Esophagus squamous epithelium (tissue), 5 donors: ENCODE results near the gene PLA2R1. TPM values are rescaled to one million over a fixed set of nuclear protein-coding genes. Genes with fewer than 3 reads are reported as not detected.

ENCODE experiments used
- DNase-seq: peaks from one replicate; lab custom pipeline; 2025; lab: John Stamatoyannopoulos, UW
- H3K27ac ChIP-seq, 4 donors: fragments of 200-600 bp; sonication (generic); one replicate each; pipeline ENCODE4 v1.5.1; 2016 to 2019; ENCODE audit warnings: mild to moderate bottlenecking in 1 of 4
- H3K27me3 ChIP-seq, 4 donors: fragments of 200-600 bp; sonication (generic); 1 replicate in 3 of 4; 2 replicates in 1 of 4; pipeline versions ENCODE4 v1.5.1 to v1.6.0; 2017 to 2021; ENCODE audit warnings: antibody characterized with exemption in 1 of 4
- H3K36me3 ChIP-seq, 3 donors: fragments of 200-600 bp; sonication (generic); one replicate each; pipeline ENCODE4 v1.5.1; 2016 to 2019
- H3K4me1 ChIP-seq, 3 donors: fragments of 200-600 bp; sonication (generic); one replicate each; pipeline ENCODE4 v1.5.1; 2017 to 2019
- H3K4me3 ChIP-seq, 4 donors: fragments of 200-600 bp; sonication (generic); 1 replicate in 3 of 4; 2 replicates in 1 of 4; pipeline ENCODE4 v1.5.1; 2016 to 2019; ENCODE audit warnings: mild to moderate bottlenecking in 2 of 4, moderate library complexity in 1 of 4
- H3K9me3 ChIP-seq, 3 donors: fragments of 200-600 bp; sonication (generic); one replicate each; pipeline ENCODE4 v1.5.1; 2016 to 2019
- CTCF ChIP-seq, 6 experiments: fragments of 450-650 bp in 4 of 6; fragments of 200-600 bp in 2 of 6; sonication (generic) in 2 of 6; IDR thresholded peaks; one replicate each; pipeline ENCODE4 v1.5.1; 2016 to 2019; ENCODE audit warnings: antibody characterized with exemption in 6 of 6, mild to moderate bottlenecking in 4 of 6, moderate library complexity in 4 of 6
- POLR2A ChIP-seq, 4 donors: fragments of 450-650 bp; IDR thresholded peaks; one replicate each; pipeline ENCODE4 v1.6.1; 2017; ENCODE audit warnings: antibody characterized with exemption in 4 of 4, mild to moderate bottlenecking in 4 of 4, moderate library complexity in 3 of 4
- WGBS, 2 donors: methylation state at CpG; one replicate each; pipeline ENCODE4 v1.1.5; 2018; 5-methylcytosine and 5-hydroxymethylcytosine counted together
- intact Hi-C: fragments of 100-400 bp; cut with DNase I; formaldehyde crosslinking; loops from one replicate; pipeline ENCODE4 v1.15.0; 2022
- total RNA-seq, 4 donors: library from RNA; depleted of rRNA; stranded (reverse); fragments of >200 nt; gene quantifications; one replicate each; pipeline ENCODE4 v1.1.0, GENCODE V29; 2016
- donor health status: DM: yes; HTN: yes; CAD: no.

PLA2R1 gene
- total RNA-seq, 4 donors from 2014 or later, result 9.2 to 18.9 (median 12.3) TPM

DNA sequence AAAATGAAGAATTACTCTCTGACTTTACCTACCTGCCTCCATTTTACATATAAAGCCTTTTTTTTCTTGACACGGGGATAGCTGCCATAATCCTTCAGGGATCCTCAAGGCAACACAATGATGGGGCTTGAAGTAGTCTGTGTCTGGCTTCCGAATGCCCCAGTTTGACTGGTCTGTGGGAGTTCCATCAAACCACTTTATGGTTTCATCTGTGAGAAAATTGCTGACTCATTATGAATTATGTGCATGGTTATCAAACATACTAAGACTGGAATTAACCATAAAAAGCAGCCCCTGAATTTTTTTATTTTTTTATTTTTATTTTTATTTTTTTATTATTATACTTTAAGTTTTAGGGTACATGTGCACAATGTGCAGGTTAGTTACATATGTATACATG, 117.5 kb downstream of the PLA2R1 start:
- Histone ChIP-seq H3K4me1 (no peaks in the 10 kb centered on the region), H3K9me3 (no peaks in the 10 kb centered on the region), H3K27ac (no peak overlapping the region), H3K27me3 (no peaks in the 10 kb centered on the region), H3K36me3 (peaks cover 0 to 8% (median 0%) of the 10 kb centered on the region in 3 donors), H3K4me3 (no peak overlapping the region)
- TF ChIP-seq POLR2A (IDR thresholded peaks at IDR 0.05), result no peak
- no peak for TF ChIP-seq CTCF (IDR thresholded peaks at IDR 0.05)
- DNase-seq, result no peak
- intact Hi-C loops, result no loop called here
- WGBS, 2 donors, result 78 to 91% methylated on average over 2 of the region's 2 CpGs

DNA sequence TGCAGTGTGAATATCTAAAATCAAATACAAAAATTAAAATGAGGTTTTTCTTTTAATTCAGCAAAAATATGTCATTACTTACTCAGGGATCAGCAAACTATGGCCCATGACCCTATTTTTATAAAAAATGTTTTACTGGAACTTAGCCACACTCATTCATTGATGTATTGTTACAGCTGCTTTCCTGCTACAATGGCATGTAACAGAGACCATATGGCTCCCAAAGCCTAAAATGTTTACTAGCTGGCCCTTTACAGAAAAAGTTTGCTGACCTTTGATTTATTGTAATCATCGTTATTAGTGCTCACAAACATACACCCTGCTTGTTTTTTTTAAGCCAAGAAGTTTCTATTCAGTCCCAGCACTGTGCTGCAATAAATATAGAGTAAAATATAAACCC, 120.3 kb downstream of the PLA2R1 start:
- Histone ChIP-seq H3K27ac (no peak overlapping the region), H3K4me1 (no peaks in the 10 kb centered on the region), H3K36me3 (no peaks in the 10 kb centered on the region), H3K9me3 (no peaks in the 10 kb centered on the region), H3K27me3 (no peaks in the 10 kb centered on the region), H3K4me3 (no peak overlapping the region)
- no peak for DNase-seq
- intact Hi-C loops, result no loop called here
- 50 to 71% methylated on average over 1 of the region's 1 CpG for WGBS, 2 donors
- TF ChIP-seq CTCF (IDR thresholded peaks at IDR 0.05), result no peak
- no peak for TF ChIP-seq POLR2A (IDR thresholded peaks at IDR 0.05)

GRCh38 chr2:159941729-159942128, 120.7 kb downstream of the PLA2R1 start:
- intact Hi-C loops, result no loop called here
- H3K27ac ChIP-seq, result no peak overlapping the region
- H3K36me3 ChIP-seq, result no peaks in the 10 kb centered on the region
- no peaks in the 10 kb centered on the region for H3K9me3 ChIP-seq
- DNase-seq, result no peak
- no peak for TF ChIP-seq CTCF (IDR thresholded peaks at IDR 0.05)
- TF ChIP-seq POLR2A (IDR thresholded peaks at IDR 0.05), result no peak
- H3K27me3 ChIP-seq, result no peaks in the 10 kb centered on the region
- no peaks in the 10 kb centered on the region for H3K4me1 ChIP-seq
- no peak overlapping the region for H3K4me3 ChIP-seq
- 79 to 84% methylated on average over 5 of the region's 5 CpGs for WGBS, 2 donors

DNA sequence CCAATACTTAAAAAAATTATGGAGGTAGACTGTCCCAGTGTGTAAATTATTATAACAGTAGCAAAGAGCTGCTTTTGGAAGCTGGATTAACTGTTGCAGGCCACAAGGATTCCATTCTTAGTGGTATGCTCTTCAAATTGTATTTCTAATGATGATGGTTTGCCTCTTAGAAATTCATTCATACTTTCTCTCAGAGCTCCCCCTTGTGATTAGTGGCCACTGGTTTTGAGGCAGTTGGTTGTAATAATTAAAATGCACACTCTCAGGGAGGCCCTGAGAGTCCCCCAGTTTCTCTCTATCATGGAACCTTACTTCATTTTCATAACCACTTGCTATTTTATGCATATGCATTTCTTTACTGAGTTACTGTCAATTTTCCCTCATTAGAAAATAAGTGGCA, 122.5 kb downstream of the PLA2R1 start:
- Histone ChIP-seq H3K27me3 (no peaks in the 10 kb centered on the region), H3K9me3 (no peaks in the 10 kb centered on the region), H3K36me3 (no peaks in the 10 kb centered on the region), H3K4me1 (no peaks in the 10 kb centered on the region), H3K27ac (no peak overlapping the region), H3K4me3 (no peak overlapping the region)
- intact Hi-C loops, result no loop called here
- DNase-seq, result no peak
- TF ChIP-seq CTCF (IDR thresholded peaks at IDR 0.05), result no peak
- no peak for TF ChIP-seq POLR2A (IDR thresholded peaks at IDR 0.05)

DNA sequence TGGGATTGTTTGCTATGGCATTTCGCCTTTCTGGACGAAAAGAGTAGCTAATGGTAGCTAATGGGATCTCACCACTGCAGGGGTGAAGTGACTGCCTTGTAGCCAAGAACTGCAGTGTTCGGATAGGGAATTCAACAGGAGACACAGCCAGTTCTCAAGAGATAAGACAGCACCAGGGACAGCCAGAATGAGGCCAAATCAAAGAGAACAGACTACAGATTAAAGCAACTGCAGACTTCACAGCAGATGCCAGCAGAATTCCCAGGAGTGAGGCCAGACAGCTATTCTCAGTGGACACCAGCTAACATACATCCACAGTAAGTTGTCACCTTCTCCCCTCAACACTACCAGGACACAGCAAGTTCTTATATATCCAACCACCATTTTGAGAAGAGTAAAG, 124.0 kb downstream of the PLA2R1 start:
- Histone ChIP-seq H3K27ac (no peak overlapping the region), H3K4me3 (no peak overlapping the region), H3K36me3 (no peaks in the 10 kb centered on the region), H3K9me3 (no peaks in the 10 kb centered on the region), H3K4me1 (peaks cover 0 to 6% (median 0%) of the 10 kb centered on the region in 3 donors), H3K27me3 (no peaks in the 10 kb centered on the region)
- DNase-seq, result no peak
- TF ChIP-seq CTCF (IDR thresholded peaks at IDR 0.05) (no peak), POLR2A (IDR thresholded peaks at IDR 0.05) (no peak)
- 93% methylated on average over 3 of the region's 3 CpGs for WGBS, 2 donors
- intact Hi-C loops, result no loop called here
